ENCODE results near the gene DAP. TPM values are rescaled to one million over a fixed set of nuclear protein-coding genes. Genes with fewer than 3 reads are reported as not detected.

Gene DAP
- polyA plus RNA-seq, 2 of the 4 experiments (the other 2 are of a cell fraction): 24.2 to 54.9 TPM

DNA sequence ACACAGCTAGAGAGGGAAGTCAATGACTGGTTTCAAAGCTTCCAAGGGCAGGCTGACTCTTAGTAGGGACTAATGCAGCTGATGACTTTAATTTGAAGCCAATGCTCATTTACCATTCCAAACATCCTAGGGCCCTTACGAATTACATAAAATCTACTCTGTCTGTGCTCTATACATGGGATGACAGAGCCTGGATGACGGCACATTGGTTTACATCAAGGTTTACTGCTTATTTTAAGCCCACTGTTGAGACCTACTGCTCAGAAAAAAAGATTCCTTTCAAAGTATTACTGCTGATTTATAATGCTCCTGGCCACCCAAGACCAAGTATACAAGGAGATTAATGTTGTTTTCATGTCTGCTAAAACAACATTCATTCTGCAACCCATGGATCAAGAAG is 74.1 kb downstream of the DAP start:
- peaks cover 16% of the 10 kb centered on the region for H3K4me1 ChIP-seq
- no peak overlapping the region for H3K27ac ChIP-seq
- CTCF ChIA-PET: interaction anchor here (1.5 kb wide), 1 partner anchor 59 kb away, joined by 4 read pairs; no protein-coding TSS in a partner anchor
- TF ChIP-seq, protein P1, sequence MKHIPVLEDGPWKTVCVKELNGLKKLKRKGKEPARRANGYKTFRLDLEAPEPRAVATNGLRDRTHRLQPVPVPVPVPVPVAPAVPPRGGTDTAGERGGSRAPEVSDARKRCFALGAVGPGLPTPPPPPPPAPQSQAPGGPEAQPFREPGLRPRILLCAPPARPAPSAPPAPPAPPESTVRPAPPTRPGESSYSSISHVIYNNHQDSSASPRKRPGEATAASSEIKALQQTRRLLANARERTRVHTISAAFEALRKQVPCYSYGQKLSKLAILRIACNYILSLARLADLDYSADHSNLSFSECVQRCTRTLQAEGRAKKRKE (CRISPR knock-in tag; IDR thresholded peaks at IDR 0.05; ENCODE audit: low read depth): no peak
- TF ChIP-seq HDAC2 (IDR thresholded peaks at IDR 0.05) (no peak), ZC3H11A (IDR thresholded peaks at IDR 0.05) (no peak), HOXB13 (CRISPR knock-in tag; IDR thresholded peaks at IDR 0.05; ENCODE audit: low read depth) (no peak), FOXS1 (CRISPR knock-in tag; IDR thresholded peaks at IDR 0.05) (no peak), PHF8 (IDR thresholded peaks at IDR 0.05; ENCODE audit: borderline replicate concordance, low read depth) (no peak)
- TF ChIP-seq, protein P2, sequence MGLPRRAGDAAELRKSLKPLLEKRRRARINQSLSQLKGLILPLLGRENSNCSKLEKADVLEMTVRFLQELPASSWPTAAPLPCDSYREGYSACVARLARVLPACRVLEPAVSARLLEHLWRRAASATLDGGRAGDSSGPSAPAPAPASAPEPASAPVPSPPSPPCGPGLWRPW (IDR thresholded peaks at IDR 0.05): no peak
- no peaks in the 10 kb centered on the region for H3K9me3 ChIP-seq
- POLR2A ChIA-PET: no interaction called here
- H3K4me3 ChIP-seq: no peak overlapping the region
- ATAC-seq (no peak), FAIRE-seq (no peak), DNase-seq (ENCODE audit: low read depth in 1 of 2, low spot score in 1 of 2) (no peak)
- H3K4me2 ChIP-seq: no peak overlapping the region
- 91% methylated on average over 2 of the region's 2 CpGs for WGBS (ENCODE audit: missing lambda C conversion rate)

DNA sequence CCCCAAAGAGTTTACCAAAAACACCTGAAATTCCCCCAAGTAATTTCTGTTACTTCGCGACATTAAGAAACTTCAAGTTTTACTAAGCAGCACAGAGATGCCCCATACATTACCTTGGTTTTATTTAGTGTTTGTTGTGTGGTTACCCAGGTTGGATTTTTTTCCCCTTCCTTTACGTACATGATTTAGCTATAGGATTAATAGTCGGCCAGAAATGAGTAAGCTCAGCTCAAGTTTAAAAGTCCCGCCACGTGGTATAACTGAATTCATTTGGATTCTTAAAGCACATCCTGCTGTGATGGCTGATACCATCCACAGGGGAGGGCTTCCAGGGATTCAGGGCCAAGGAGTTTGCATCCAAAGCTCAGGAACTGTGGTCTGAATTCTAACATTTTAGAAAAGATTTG is 75.9 kb downstream of the DAP start:
- FAIRE-seq: no peak
- Histone ChIP-seq H3K4me2 (no peak overlapping the region), H3K27ac (no peak overlapping the region), H3K4me3 (no peak overlapping the region), H3K9me3 (no peaks in the 10 kb centered on the region), H3K4me1 (peaks cover 11% of the 10 kb centered on the region)
- WGBS (ENCODE audit: missing lambda C conversion rate): 89% methylated on average over 6 of the region's 6 CpGs
- ATAC-seq: no peak
- TF ChIP-seq MAFK (IDR thresholded peaks at IDR 0.05; ENCODE audit: partially characterized antibody): no peak
- no peak for DNase-seq (ENCODE audit: low read depth in 1 of 2, low spot score in 1 of 2)
- ChIA-PET CTCF (interaction anchor here (1.4 kb wide), 1 partner anchor 233 kb away, joined by 5 read pairs; no protein-coding TSS in a partner anchor), POLR2A (no interaction called here)

DNA sequence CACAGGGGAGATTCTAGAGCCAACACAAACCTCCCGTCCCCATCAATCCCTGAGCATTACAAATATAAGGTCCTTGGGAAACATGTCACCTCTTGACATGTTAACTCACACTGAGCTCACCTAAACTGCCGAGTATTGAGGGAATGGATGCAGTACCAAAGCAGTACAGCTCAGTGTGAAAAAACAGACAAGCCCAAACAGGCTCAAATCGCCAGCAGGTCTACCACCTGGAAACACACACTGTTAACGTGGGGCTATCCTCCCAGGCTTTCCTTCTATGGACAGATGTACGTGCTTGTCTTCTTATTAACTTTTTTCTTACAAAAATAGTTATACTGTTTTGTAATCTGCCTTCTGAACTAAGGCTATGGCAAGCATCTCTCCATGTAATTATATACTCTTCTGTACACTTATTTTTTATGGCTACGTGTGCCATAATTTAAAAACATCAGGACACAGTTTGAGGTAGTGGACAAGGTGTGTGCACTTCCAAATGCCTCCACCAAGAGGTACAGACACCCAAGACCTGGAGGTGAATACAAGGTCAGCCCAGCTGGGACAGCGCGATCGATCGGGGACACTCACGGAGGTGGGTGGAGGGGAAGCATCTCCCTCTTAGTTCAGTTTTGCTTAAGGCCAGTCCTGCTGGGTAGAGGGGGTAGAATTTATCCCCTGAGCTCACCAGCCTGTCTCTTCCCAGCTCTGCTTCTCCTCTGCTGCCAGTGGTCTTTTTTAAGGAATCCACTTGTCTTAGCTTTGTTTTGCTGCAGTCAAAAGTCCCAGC is 76.5 kb downstream of the DAP start:
- TF ChIP-seq RFX5 (IDR thresholded peaks at IDR 0.05): no peak
- TF ChIP-seq, protein P3, sequence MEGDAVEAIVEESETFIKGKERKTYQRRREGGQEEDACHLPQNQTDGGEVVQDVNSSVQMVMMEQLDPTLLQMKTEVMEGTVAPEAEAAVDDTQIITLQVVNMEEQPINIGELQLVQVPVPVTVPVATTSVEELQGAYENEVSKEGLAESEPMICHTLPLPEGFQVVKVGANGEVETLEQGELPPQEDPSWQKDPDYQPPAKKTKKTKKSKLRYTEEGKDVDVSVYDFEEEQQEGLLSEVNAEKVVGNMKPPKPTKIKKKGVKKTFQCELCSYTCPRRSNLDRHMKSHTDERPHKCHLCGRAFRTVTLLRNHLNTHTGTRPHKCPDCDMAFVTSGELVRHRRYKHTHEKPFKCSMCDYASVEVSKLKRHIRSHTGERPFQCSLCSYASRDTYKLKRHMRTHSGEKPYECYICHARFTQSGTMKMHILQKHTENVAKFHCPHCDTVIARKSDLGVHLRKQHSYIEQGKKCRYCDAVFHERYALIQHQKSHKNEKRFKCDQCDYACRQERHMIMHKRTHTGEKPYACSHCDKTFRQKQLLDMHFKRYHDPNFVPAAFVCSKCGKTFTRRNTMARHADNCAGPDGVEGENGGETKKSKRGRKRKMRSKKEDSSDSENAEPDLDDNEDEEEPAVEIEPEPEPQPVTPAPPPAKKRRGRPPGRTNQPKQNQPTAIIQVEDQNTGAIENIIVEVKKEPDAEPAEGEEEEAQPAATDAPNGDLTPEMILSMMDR (IDR thresholded peaks at IDR 0.05): no peak
- no peak overlapping the region for H3K27ac ChIP-seq
- ATAC-seq (no peak), FAIRE-seq (no peak), DNase-seq (ENCODE audit: low read depth in 1 of 2, low spot score in 1 of 2) (no peak)
- no peak overlapping the region for H3K4me2 ChIP-seq
- peaks cover 5% of the 10 kb centered on the region for H3K4me1 ChIP-seq
- no peak overlapping the region for H3K4me3 ChIP-seq
- no peaks in the 10 kb centered on the region for H3K9me3 ChIP-seq
- POLR2A ChIA-PET: no interaction called here
- CTCF ChIA-PET: interaction anchor here (0.8 to 1.4 kb wide), 2 partner anchors 11 to 232 kb away, joined by 3 to 5 read pairs; no protein-coding TSS in a partner anchor
- 86% methylated on average over 11 of the region's 11 CpGs for WGBS (ENCODE audit: missing lambda C conversion rate)

DNA sequence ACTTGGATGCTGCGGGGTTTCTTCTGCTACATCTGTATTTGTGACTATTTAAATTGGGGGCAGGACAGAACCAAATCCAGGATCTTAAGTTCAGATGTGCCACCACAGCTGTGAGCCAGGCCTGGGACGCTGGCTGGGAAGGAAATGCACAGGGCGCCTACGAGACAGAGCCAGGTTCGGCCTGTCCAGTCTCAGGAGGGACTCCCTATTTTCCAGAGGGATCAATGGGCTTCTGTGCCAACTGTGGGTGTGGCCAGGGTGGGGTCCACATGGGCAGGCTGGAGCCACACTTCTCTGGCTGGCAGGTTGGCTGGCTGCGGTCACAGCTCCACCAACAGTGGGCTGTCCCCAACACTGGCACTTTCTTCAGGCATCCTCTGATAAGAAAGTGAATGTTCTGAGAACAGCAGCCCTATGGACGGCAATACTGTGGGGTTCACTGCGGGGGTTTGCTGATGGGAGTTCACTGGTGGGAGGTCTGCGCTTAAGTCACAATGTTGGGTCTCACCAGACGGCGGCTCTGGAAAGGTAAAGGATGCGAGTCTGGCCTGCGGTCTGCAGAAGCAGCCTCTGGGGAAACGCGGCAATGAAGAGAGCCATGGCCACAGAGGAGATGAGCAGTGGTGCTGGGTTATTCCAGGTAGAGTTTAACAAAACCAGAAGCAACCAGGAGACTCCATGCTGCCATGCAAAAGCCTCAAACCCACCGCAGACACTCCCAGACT is 78.1 kb downstream of the DAP start:
- Histone ChIP-seq H3K27ac (no peak overlapping the region), H3K4me1 (no peaks in the 10 kb centered on the region), H3K4me2 (no peak overlapping the region), H3K9me3 (no peaks in the 10 kb centered on the region), H3K4me3 (no peak overlapping the region)
- ATAC-seq (no peak), DNase-seq (ENCODE audit: low read depth in 1 of 2, low spot score in 1 of 2) (no peak), FAIRE-seq (no peak)
- 92% methylated on average over 16 of the region's 16 CpGs for WGBS (ENCODE audit: missing lambda C conversion rate)
- ChIA-PET CTCF (interaction anchor here (1.4 kb wide), 1 partner anchor 12 kb away, joined by 6 read pairs; no protein-coding TSS in a partner anchor), POLR2A (no interaction called here)
- TF ChIP-seq PHF8 (IDR thresholded peaks at IDR 0.05; ENCODE audit: borderline replicate concordance, low read depth) (no peak), ZSCAN20 (CRISPR knock-in tag; IDR thresholded peaks at IDR 0.05) (no peak), RFX5 (IDR thresholded peaks at IDR 0.05) (no peak), NPAS2 (CRISPR knock-in tag; IDR thresholded peaks at IDR 0.05; ENCODE audit: borderline replicate concordance) (no peak), SMC3 (IDR thresholded peaks at IDR 0.05) (no peak), RAD21 (conservative IDR thresholded peaks at IDR 0.05 in 1 of 2, IDR thresholded peaks at IDR 0.05 in 1 of 2) (no peak), CHD2 (IDR thresholded peaks at IDR 0.05; ENCODE audit: low read length, partially characterized antibody) (no peak), POLR2AphosphoS2 (conservative IDR thresholded peaks at IDR 0.05; ENCODE audit: low read length) (no peak), BHLHE40 (IDR thresholded peaks at IDR 0.05; ENCODE audit: low read depth, low read length) (no peak)
- TF ChIP-seq, protein P4, sequence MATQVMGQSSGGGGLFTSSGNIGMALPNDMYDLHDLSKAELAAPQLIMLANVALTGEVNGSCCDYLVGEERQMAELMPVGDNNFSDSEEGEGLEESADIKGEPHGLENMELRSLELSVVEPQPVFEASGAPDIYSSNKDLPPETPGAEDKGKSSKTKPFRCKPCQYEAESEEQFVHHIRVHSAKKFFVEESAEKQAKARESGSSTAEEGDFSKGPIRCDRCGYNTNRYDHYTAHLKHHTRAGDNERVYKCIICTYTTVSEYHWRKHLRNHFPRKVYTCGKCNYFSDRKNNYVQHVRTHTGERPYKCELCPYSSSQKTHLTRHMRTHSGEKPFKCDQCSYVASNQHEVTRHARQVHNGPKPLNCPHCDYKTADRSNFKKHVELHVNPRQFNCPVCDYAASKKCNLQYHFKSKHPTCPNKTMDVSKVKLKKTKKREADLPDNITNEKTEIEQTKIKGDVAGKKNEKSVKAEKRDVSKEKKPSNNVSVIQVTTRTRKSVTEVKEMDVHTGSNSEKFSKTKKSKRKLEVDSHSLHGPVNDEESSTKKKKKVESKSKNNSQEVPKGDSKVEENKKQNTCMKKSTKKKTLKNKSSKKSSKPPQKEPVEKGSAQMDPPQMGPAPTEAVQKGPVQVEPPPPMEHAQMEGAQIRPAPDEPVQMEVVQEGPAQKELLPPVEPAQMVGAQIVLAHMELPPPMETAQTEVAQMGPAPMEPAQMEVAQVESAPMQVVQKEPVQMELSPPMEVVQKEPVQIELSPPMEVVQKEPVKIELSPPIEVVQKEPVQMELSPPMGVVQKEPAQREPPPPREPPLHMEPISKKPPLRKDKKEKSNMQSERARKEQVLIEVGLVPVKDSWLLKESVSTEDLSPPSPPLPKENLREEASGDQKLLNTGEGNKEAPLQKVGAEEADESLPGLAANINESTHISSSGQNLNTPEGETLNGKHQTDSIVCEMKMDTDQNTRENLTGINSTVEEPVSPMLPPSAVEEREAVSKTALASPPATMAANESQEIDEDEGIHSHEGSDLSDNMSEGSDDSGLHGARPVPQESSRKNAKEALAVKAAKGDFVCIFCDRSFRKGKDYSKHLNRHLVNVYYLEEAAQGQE (IDR thresholded peaks at IDR 0.05): no peak
- TF ChIP-seq, protein P1 (CRISPR knock-in tag; IDR thresholded peaks at IDR 0.05; ENCODE audit: low read depth): no peak

Measured in A549 (cell line).